ENCODE data around the gene RPS21.

The RPS21 gene

DNA sequence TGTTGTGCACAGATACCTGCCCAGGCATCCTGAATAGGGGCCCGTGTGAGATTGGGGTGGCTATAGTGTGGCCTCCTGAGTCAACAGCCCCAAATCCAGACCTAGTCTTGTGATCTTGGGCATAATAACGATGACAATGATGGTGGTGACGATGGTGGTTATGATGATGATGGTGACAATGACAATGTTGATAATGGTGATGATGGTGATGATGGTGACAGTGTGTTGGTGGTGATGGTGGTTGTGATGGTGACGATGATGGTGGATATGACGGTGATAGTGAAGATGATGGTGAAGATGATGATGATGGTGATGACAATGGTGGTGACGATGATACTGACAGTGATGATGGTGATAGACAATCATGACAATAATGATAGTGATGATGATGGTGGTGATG, 5.1 kb upstream of the RPS21 start:
- DNase-seq: no peak

DNA sequence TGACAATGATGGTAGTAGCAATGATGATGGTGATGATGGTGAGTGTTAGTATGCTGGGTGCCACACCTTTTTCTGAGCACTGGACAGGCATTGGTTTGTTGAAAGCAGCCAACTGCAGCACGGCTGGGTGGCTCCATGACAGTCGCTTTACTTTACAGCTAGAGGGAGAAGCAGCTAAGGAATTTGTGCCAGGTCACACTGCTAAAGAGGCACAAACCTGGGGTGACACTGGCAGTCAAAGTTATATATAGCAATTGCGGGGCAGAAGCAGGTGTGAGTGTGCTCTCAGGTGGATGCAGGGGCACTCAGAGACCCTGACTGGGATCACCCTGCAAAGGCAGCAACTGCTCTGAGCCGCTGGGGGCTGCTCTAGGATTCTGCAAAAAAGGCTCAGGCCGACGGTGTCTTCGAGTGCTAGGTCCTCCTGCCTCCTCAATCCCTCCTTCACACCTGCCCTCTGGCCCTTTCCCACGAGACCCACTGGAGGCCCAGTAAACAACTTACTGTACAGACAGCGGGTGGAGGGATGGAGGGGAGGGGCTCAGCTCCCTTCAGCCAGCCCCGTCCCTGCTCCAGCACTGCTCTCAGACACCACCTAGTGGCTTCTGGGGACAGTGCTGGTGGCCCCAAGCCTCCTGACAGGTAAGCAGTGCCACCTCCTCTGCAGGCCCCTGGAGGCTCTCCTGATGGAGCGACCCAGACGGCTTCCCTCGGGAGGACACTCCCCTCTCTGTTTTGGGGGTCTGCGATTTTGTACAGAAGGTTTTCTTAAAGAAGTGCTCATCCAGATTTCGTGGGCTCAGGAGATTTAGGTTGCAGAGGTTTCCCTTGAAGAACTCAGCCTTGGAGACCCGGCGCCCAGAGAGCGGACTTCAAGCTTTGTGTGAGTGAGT, 4.4 kb upstream of the RPS21 start:
- peak; percentile 70 for DNase-seq

GRCh38 chr20:62387219-62387913, 463 bp downstream of the RPS21 start:
- DNase-seq: peak; percentile 30

- DNase-seq: no peak
Observed at GRCh38 chr20:62387933-62388635, 1.2 kb downstream of the RPS21 start.

GRCh38 chr20:62388839-62389600, 2.1 kb downstream of the RPS21 start:
- no peak for DNase-seq

GRCh38 chr20:62389601-62390087, 2.7 kb downstream of the RPS21 start:
- DNase-seq: no peak

GRCh38 chr20:62390317-62391164, 3.6 kb downstream of the RPS21 start:
- no peak for DNase-seq

GRCh38 chr20:62391165-62392076, 4.5 kb downstream of the RPS21 start:
- no peak for DNase-seq

- no peak for DNase-seq
Observed at GRCh38 chr20:62392077-62392418, 5.1 kb downstream of the RPS21 start.

GRCh38 chr20:62392621-62393334, 5.9 kb downstream of the RPS21 start:
- DNase-seq: no peak

DNA sequence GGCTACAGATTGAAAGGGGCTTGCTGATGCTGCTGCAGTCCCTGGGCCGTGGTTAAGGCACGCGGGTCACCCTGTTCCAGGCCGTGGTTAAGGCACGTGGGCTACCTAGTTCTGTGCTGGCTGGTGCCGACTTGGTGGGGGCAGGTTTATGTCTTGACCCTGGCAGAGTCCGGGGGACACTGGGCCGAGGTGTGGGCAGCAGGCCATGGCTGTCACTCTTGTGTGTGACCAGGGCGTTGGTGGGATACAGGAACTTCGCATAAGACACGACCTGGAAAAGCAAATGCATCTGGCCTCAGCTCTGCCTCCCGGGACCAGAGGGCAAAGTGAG, 6.4 kb downstream of the RPS21 start:
- DNase-seq: no peak

- DNase-seq: no peak
Observed at GRCh38 chr20:62393830-62394229, 6.9 kb downstream of the RPS21 start.

- DNase-seq: no peak
Observed at GRCh38 chr20:62394248-62395245, 7.6 kb downstream of the RPS21 start.

- DNase-seq: no peak
Observed at GRCh38 chr20:62395311-62396242, 8.7 kb downstream of the RPS21 start.

DNA sequence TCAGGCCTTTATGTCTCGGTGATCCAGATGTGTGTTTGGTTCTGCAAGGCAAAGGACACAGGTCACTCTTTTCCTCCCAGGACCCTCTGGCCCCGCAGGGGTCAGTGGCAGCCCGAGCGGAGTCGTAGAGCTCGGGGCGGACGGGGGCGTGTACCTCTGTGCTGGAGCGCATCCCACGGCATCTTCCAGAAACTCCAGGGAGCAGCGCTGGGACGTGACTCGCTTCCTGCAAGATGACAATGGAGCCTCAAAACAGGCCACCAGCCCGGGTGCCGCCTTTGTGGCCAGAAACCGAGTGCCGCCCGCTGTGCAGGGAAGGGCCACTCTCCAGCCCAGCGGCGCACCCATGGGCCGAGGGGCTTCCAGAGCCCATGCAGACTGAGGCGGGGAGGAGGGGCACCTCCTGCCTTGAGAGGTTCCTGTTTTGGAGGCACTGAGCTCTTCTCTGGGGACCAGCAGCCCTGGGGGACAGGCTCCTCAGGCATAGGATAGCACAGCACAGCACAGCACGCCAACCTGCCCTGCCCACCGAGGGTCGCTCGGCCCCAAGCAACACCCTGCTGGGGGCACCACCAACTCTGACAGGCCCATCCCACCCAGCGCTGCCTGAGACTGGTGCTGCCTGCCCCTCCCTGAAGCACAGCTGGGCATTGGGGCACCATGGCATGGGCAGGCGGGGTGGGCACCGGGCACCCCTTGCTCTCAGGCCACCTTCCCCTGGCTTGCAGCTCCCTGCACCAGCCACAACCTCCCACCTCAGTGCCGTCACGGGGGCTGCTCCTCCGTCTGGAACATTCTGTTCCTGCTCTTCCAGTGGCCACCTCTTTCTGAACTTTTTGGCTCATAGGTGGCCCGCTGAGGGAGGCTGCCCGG, 9.7 kb downstream of the RPS21 start:
- no peak for DNase-seq

DNA sequence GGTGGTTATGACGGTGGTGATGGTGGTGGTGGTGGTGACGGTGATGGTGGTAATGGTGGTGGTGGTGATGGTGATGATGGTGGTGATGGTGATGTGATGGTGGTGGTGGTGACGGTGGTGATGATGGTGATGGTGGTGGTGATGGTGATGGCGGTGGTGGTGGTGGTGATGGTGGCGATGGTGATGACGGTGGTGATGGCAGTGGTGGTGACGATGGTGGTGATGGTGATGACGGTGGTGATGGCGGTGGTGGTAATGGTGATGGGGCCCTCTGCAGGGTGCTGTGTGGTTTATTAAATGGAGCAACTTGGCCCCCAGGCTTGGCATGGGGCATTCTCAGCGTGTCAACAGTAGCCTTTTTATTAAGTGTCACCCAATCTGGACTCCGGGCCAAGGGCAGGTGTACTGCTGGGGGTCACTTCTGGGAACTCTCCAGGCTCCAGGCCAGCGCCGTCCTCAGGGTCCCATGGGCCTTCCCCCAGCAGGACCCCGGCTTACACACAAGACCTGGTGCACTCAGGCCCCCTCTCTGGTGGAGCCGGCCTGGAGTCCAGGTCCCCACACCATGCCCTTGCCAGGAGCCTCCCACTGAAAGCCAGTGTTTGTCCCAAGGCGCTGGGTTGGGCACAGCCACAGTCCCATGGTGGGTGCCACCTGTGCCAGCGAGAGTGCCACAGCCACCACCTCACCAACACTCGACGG, 11.4 kb downstream of the RPS21 start:
- no peak for DNase-seq
